PC-3 (cell line): ENCODE data around the gene LIN54. TPM values are rescaled to one million over a fixed set of nuclear protein-coding genes. Genes with fewer than 3 reads are reported as not detected.

ENCODE experiments used
- ATAC-seq: fragments of 200-7000 bp; cut with Tn5 transposase; 2 replicates; pipeline ENCODE4 v1.9.1; 2020; ENCODE audit warnings: mild to moderate bottlenecking, moderate library complexity
- BruUV-seq: library from RNA; stranded (reverse); fragments of 400-500 nt; replicated peaks from 2 replicates; lab custom pipeline; 2021; lab: Mats Ljungman, UMichigan
- CTCF ChIA-PET: fragments of 300-600 bp; sonication (Branson Sonifier 250); formaldehyde crosslinking; loops from one replicate; lab custom pipeline; 2022; ENCODE audit warnings: antibody characterized with exemption; lab: Charles Lee
- POLR2A ChIA-PET: fragments of 300-600 bp; sonication (Branson Sonifier 250); formaldehyde crosslinking; loops from one replicate; lab custom pipeline; 2022; ENCODE audit warnings: antibody characterized with exemption; ENCODE audit not compliant: unreplicated experiment; lab: Charles Lee
- DNase-seq: peaks from one replicate; pipeline ENCODE4 v3.0.0-alpha.2; 2015
- H2AFZ ChIP-seq: fragments of 300-600 bp; sonication (generic); 2 replicates; pipeline ENCODE4 v1.6.0; 2016; ENCODE audit warnings: antibody characterized with exemption, low read length
- H3F3A ChIP-seq: fragments of 300-600 bp; sonication (generic); one replicate; pipeline ENCODE4 v1.6.0; 2017; ENCODE audit warnings: antibody characterized with exemption, low read length, control low read depth, mild to moderate bottlenecking; ENCODE audit not compliant: unreplicated experiment
- H3K27ac ChIP-seq: fragments of 300-600 bp; sonication (generic); 2 replicates; pipeline ENCODE4 v1.5.1; 2016; ENCODE audit warnings: mild to moderate bottlenecking, low read length
- H3K27me3 ChIP-seq: fragments of 300-600 bp; sonication (generic); 2 replicates; pipeline ENCODE4 v1.6.1; 2016; ENCODE audit warnings: low read length, mixed read lengths
- H3K36me3 ChIP-seq: fragments of 300-600 bp; sonication (generic); 2 replicates; pipeline ENCODE4 v1.6.1; 2016; ENCODE audit warnings: low read depth, mixed run types, low read length, mixed read lengths
- H3K4me1 ChIP-seq: fragments of 300-600 bp; sonication (generic); 2 replicates; pipeline ENCODE4 v1.5.1; 2016; ENCODE audit warnings: low read length; ENCODE audit not compliant: insufficient read depth
- H3K4me2 ChIP-seq: fragments of 300-600 bp; sonication (generic); 2 replicates; pipeline ENCODE4 v1.6.0; 2016; ENCODE audit warnings: low read length
- H3K4me3 ChIP-seq: fragments of 300-600 bp; sonication (generic); 2 replicates; pipeline ENCODE4 v1.5.1; 2016; ENCODE audit warnings: mild to moderate bottlenecking, low read length, mixed read lengths
- H3K79me2 ChIP-seq: fragments of 300-600 bp; sonication (generic); 2 replicates; pipeline ENCODE4 v1.6.1; 2017; ENCODE audit warnings: low read length, mixed read lengths
- H3K9ac ChIP-seq: fragments of 300-600 bp; sonication (generic); 2 replicates; pipeline ENCODE4 v1.6.0; 2016; ENCODE audit warnings: mild to moderate bottlenecking, low read length
- H3K9me2 ChIP-seq: fragments of 300-600 bp; sonication (generic); replicated peaks from 2 replicates; pipeline ENCODE4 v1.6.1; 2016; ENCODE audit warnings: mixed run types, low read length, mixed read lengths
- H3K9me3 ChIP-seq: fragments of 300-600 bp; sonication (generic); 2 replicates; pipeline ENCODE4 v1.6.1; 2016; ENCODE audit warnings: low read length, mixed read lengths
- H4K20me1 ChIP-seq: fragments of 300-600 bp; sonication (generic); 2 replicates; pipeline ENCODE4 v1.6.1; 2016; ENCODE audit warnings: low read length, mixed read lengths
- EZH2 ChIP-seq: fragments of 300-600 bp; sonication (generic); IDR thresholded peaks from one replicate; pipeline ENCODE4 v1.6.1; 2017; ENCODE audit warnings: antibody characterized with exemption, mild to moderate bottlenecking, low read length; ENCODE audit not compliant: unreplicated experiment
- intact Hi-C: fragments of 100-400 bp; cut with micrococcal nuclease; formaldehyde crosslinking; loops from 2 replicates; pipeline ENCODE4 v1.9.0; 2023
- total RNA-seq: library from RNA; depleted of rRNA; stranded (reverse); fragments of >200 nt; gene quantifications from 2 replicates; pipeline ENCODE4 v1.2.3, GENCODE V29; 2014; rRNA removed

Gene LIN54
- total RNA-seq, 1 experiment from 2014 or later = 15.9 TPM

- peaks cover 97% of the 10 kb centered on the region for H3K79me2 ChIP-seq
- intact Hi-C loops = no loop called here
- H3K4me3 ChIP-seq = no peak overlapping the region
- H3K9ac ChIP-seq = no peak overlapping the region
- TF ChIP-seq EZH2 = no peak
- ChIA-PET POLR2A (interaction anchor here (0.6 kb wide), 1 partner anchor 111 kb away, joined by 3 read pairs; no protein-coding TSS in a partner anchor), CTCF (no interaction called here)
- no peaks in the 10 kb centered on the region for H3K9me3 ChIP-seq
- H3K4me2 ChIP-seq = no peak overlapping the region
- no peaks in the 10 kb centered on the region for H3K9me2 ChIP-seq
- ATAC-seq (no peak; the same call in 1 of the 2 replicates), DNase-seq (no peak)
- H3K36me3 ChIP-seq = peaks cover 3% of the 10 kb centered on the region; the same call in 1 of the 2 replicates
- H3F3A ChIP-seq = no peaks in the 10 kb centered on the region
- peaks cover 24% of the 10 kb centered on the region for H3K4me1 ChIP-seq
- BruUV-seq = no TSS peak
- H2AFZ ChIP-seq = no peak overlapping the region
- H4K20me1 ChIP-seq = peaks cover 42% of the 10 kb centered on the region
- no peaks in the 10 kb centered on the region for H3K27me3 ChIP-seq
- H3K27ac ChIP-seq = no peak overlapping the region
Observed at GRCh38 chr4:82885410-82885809, 125.2 kb downstream of the LIN54 start.

Other genes starting within 250 kb of the LIN54 start
- gene SCD5, start 212.0 kb downstream of the LIN54 start, total RNA-seq = 3.4 and 3.8 TPM in 2 replicates
- 47.4 and 77.1 TPM in 2 replicates for gene SEC31A, start 119.7 kb downstream of the LIN54 start, total RNA-seq
- 3.2 and 3.3 TPM in 2 replicates for gene THAP9, start 110.1 kb downstream of the LIN54 start, total RNA-seq
- gene COPS4, start 24.4 kb upstream of the LIN54 start, total RNA-seq = 49.5 and 58.3 TPM in 2 replicates
- 1.6 and 3.7 TPM in 2 replicates for gene PLAC8, start 103.9 kb upstream of the LIN54 start, total RNA-seq